GM18520 (cell line): ENCODE measurements around the gene TICAM2.

Experiments used
- ATAC-seq: cut with Tn5 transposase; IDR thresholded peaks from one replicate; pipeline ENCODE4 v1.9.1; 2021; ENCODE audit not compliant: unreplicated experiment

TICAM2 gene

GRCh38 chr5:115611873-115612272 lies 9.6 kb upstream of the TICAM2 start:
- ATAC-seq: no peak

- ATAC-seq: no peak
Observed at GRCh38 chr5:115607935-115608334, 5.7 kb upstream of the TICAM2 start.

GRCh38 chr5:115605436-115605835 lies 3.2 kb upstream of the TICAM2 start:
- no peak for ATAC-seq

- ATAC-seq: no peak
Observed at GRCh38 chr5:115602591-115603125, 379 bp upstream of the TICAM2 start.

GRCh38 chr5:115600766-115601165 lies 1.5 kb downstream of the TICAM2 start:
- ATAC-seq: no peak

- no peak for ATAC-seq
Observed at GRCh38 chr5:115599924-115600323, 2.4 kb downstream of the TICAM2 start.

- ATAC-seq: peak; percentile 22
Observed at GRCh38 chr5:115599502-115599901, 2.8 kb downstream of the TICAM2 start.

GRCh38 chr5:115594128-115595047 lies 7.9 kb downstream of the TICAM2 start:
- no peak for ATAC-seq

- no peak for ATAC-seq
Observed at GRCh38 chr5:115589043-115589442, 13.2 kb downstream of the TICAM2 start.

GRCh38 chr5:115588640-115589039 lies 13.6 kb downstream of the TICAM2 start:
- no peak for ATAC-seq

- no peak for ATAC-seq
Observed at GRCh38 chr5:115586525-115587146, 15.6 kb downstream of the TICAM2 start.

- ATAC-seq: no peak
Observed at GRCh38 chr5:115585265-115585664, 17.0 kb downstream of the TICAM2 start.

- no peak for ATAC-seq
Observed at GRCh38 chr5:115584501-115584900, 17.8 kb downstream of the TICAM2 start.

- ATAC-seq: no peak
Observed at GRCh38 chr5:115583474-115583873, 18.8 kb downstream of the TICAM2 start.

- no peak for ATAC-seq
Observed at GRCh38 chr5:115580941-115581340, 21.3 kb downstream of the TICAM2 start.

- peak; percentile 54 for ATAC-seq
Observed at GRCh38 chr5:115579747-115580173, 22.5 kb downstream of the TICAM2 start.

- ATAC-seq: no peak
Observed at GRCh38 chr5:115579216-115579615, 23.1 kb downstream of the TICAM2 start.

GRCh38 chr5:115578657-115579056 lies 23.6 kb downstream of the TICAM2 start:
- ATAC-seq: peak; percentile 22

- peak; percentile 18 for ATAC-seq
Observed at GRCh38 chr5:115577741-115578140, 24.5 kb downstream of the TICAM2 start.

GRCh38 chr5:115577329-115577728 lies 24.9 kb downstream of the TICAM2 start:
- no peak for ATAC-seq

GRCh38 chr5:115575167-115576070 lies 26.9 kb downstream of the TICAM2 start:
- ATAC-seq: peak; percentile 37
